T-helper 17 cell (primary cell): Measurements from ENCODE around the gene PTPRD. TPM values are rescaled to one million over a fixed set of nuclear protein-coding genes. Genes with fewer than 3 reads are reported as not detected.

Experiments
- ATAC-seq: fragments of 150-1000 bp; cut with Tn5 transposase; 2 replicates; pipeline ENCODE4 v1.10.0; 2021; ENCODE audit warnings: mild to moderate bottlenecking, moderate library complexity
- DNase-seq, 3 donors: peaks; one replicate each; pipeline versions ENCODE4 v3.0.0 to v3.0.0-alpha.2; 2020 to 2021
- H3K9me3 ChIP-seq: one replicate; pipeline ENCODE4 v1.7.0; 2013; ENCODE audit warnings: low read length, mild to moderate bottlenecking; ENCODE audit not compliant: control insufficient read depth, poor library complexity, severe bottlenecking
- H3K27ac Mint-ChIP-seq: one replicate; pipeline ENCODE4 v1.8.0; 2022; ENCODE audit warnings: mild to moderate bottlenecking, moderate library complexity, mixed read lengths
- H3K27me3 Mint-ChIP-seq: one replicate; pipeline ENCODE4 v1.8.0; 2022; ENCODE audit warnings: mixed read lengths
- H3K36me3 Mint-ChIP-seq: one replicate; pipeline ENCODE4 v1.8.0; 2022; ENCODE audit warnings: low read depth, mixed read lengths
- H3K4me1 Mint-ChIP-seq: one replicate; pipeline ENCODE4 v1.8.0; 2022; ENCODE audit warnings: mild to moderate bottlenecking, mixed read lengths
- H3K4me3 Mint-ChIP-seq: one replicate; pipeline ENCODE4 v1.8.0; 2022; ENCODE audit warnings: mild to moderate bottlenecking, moderate library complexity, mixed read lengths
- total RNA-seq, 4 donors: library from RNA in 2 of 4; stranded (reverse) in 2 of 4; gene quantifications; one replicate each; pipeline ENCODE4 v1.2.3 and lab custom pipeline; 2022 to 2026

Gene PTPRD
- total RNA-seq, 2 donors from 2014 or later: not detected

- Mint-ChIP-seq H3K36me3 (no peaks in the 10 kb centered on the region), H3K4me3 (no peak overlapping the region), H3K27me3 (no peaks in the 10 kb centered on the region), H3K4me1 (no peaks in the 10 kb centered on the region), H3K27ac (no peak overlapping the region)
- H3K9me3 ChIP-seq: no peaks in the 10 kb centered on the region
- DNase-seq (no peak), ATAC-seq (no peak)
Observed at GRCh38 chr9:9997585-9997984, 615.2 kb downstream of the PTPRD start.

- DNase-seq (no peak), ATAC-seq (no peak)
- Mint-ChIP-seq H3K27ac (no peak overlapping the region), H3K36me3 (no peaks in the 10 kb centered on the region), H3K27me3 (no peaks in the 10 kb centered on the region), H3K4me3 (no peak overlapping the region), H3K4me1 (no peaks in the 10 kb centered on the region)
- H3K9me3 ChIP-seq: no peaks in the 10 kb centered on the region
Observed at GRCh38 chr9:9996259-9996658, 616.5 kb downstream of the PTPRD start.

GRCh38 chr9:9992936-9993335 is 619.9 kb downstream of the PTPRD start:
- DNase-seq (no peak), ATAC-seq (no peak)
- no peaks in the 10 kb centered on the region for H3K9me3 ChIP-seq
- Mint-ChIP-seq H3K36me3 (no peaks in the 10 kb centered on the region), H3K27ac (no peak overlapping the region), H3K4me1 (no peaks in the 10 kb centered on the region), H3K27me3 (no peaks in the 10 kb centered on the region), H3K4me3 (no peak overlapping the region)

GRCh38 chr9:9973062-9973461 is 639.7 kb downstream of the PTPRD start:
- no peaks in the 10 kb centered on the region for H3K9me3 ChIP-seq
- no peaks in the 10 kb centered on the region for H3K27me3 Mint-ChIP-seq
- ATAC-seq (no peak), DNase-seq (no peak)
- H3K36me3 Mint-ChIP-seq: no peaks in the 10 kb centered on the region
- no peak overlapping the region for H3K4me3 Mint-ChIP-seq
- no peak overlapping the region for H3K27ac Mint-ChIP-seq
- no peaks in the 10 kb centered on the region for H3K4me1 Mint-ChIP-seq

GRCh38 chr9:9970514-9970913 is 642.3 kb downstream of the PTPRD start:
- no peak overlapping the region for H3K4me3 Mint-ChIP-seq
- H3K9me3 ChIP-seq: no peaks in the 10 kb centered on the region
- no peaks in the 10 kb centered on the region for H3K36me3 Mint-ChIP-seq
- H3K4me1 Mint-ChIP-seq: no peaks in the 10 kb centered on the region
- no peaks in the 10 kb centered on the region for H3K27me3 Mint-ChIP-seq
- no peak overlapping the region for H3K27ac Mint-ChIP-seq
- ATAC-seq: no peak
- no peak for DNase-seq

- Mint-ChIP-seq H3K4me1 (no peaks in the 10 kb centered on the region), H3K27me3 (no peaks in the 10 kb centered on the region), H3K4me3 (no peak overlapping the region), H3K36me3 (no peaks in the 10 kb centered on the region), H3K27ac (no peak overlapping the region)
- ATAC-seq: no peak
- no peaks in the 10 kb centered on the region for H3K9me3 ChIP-seq
- DNase-seq: no peak
Observed at GRCh38 chr9:9963841-9964240, 649.0 kb downstream of the PTPRD start.

- Mint-ChIP-seq H3K27me3 (no peaks in the 10 kb centered on the region), H3K4me1 (no peaks in the 10 kb centered on the region), H3K27ac (no peak overlapping the region), H3K4me3 (no peak overlapping the region), H3K36me3 (no peaks in the 10 kb centered on the region)
- no peak for DNase-seq
- no peaks in the 10 kb centered on the region for H3K9me3 ChIP-seq
- no peak for ATAC-seq
Observed at GRCh38 chr9:9961934-9962333, 650.9 kb downstream of the PTPRD start.

- H3K4me1 Mint-ChIP-seq: no peaks in the 10 kb centered on the region
- H3K27me3 Mint-ChIP-seq: no peaks in the 10 kb centered on the region
- no peak for DNase-seq
- no peaks in the 10 kb centered on the region for H3K36me3 Mint-ChIP-seq
- H3K27ac Mint-ChIP-seq: no peak overlapping the region
- H3K9me3 ChIP-seq: no peaks in the 10 kb centered on the region
- H3K4me3 Mint-ChIP-seq: no peak overlapping the region
- no peak for ATAC-seq
Observed at GRCh38 chr9:9961487-9961886, 651.3 kb downstream of the PTPRD start.

GRCh38 chr9:9951556-9952160 is 661.1 kb downstream of the PTPRD start:
- Mint-ChIP-seq H3K4me3 (no peak overlapping the region), H3K27ac (no peak overlapping the region), H3K27me3 (no peaks in the 10 kb centered on the region), H3K36me3 (no peaks in the 10 kb centered on the region), H3K4me1 (no peaks in the 10 kb centered on the region)
- H3K9me3 ChIP-seq: no peaks in the 10 kb centered on the region
- no peak for DNase-seq
- ATAC-seq: no peak

GRCh38 chr9:9950813-9951212 is 662.0 kb downstream of the PTPRD start:
- ATAC-seq (no peak), DNase-seq (no peak)
- no peaks in the 10 kb centered on the region for H3K36me3 Mint-ChIP-seq
- H3K27ac Mint-ChIP-seq: no peak overlapping the region
- no peaks in the 10 kb centered on the region for H3K9me3 ChIP-seq
- no peaks in the 10 kb centered on the region for H3K4me1 Mint-ChIP-seq
- no peak overlapping the region for H3K4me3 Mint-ChIP-seq
- no peaks in the 10 kb centered on the region for H3K27me3 Mint-ChIP-seq

- no peaks in the 10 kb centered on the region for H3K4me1 Mint-ChIP-seq
- peaks cover 6% of the 10 kb centered on the region for H3K27me3 Mint-ChIP-seq
- H3K27ac Mint-ChIP-seq: no peak overlapping the region
- no peak overlapping the region for H3K4me3 Mint-ChIP-seq
- ATAC-seq: no peak
- H3K36me3 Mint-ChIP-seq: no peaks in the 10 kb centered on the region
- no peak for DNase-seq
- no peaks in the 10 kb centered on the region for H3K9me3 ChIP-seq
Observed at GRCh38 chr9:9949978-9950377, 662.8 kb downstream of the PTPRD start.

- no peak for DNase-seq
- no peak overlapping the region for H3K4me3 Mint-ChIP-seq
- no peaks in the 10 kb centered on the region for H3K4me1 Mint-ChIP-seq
- ATAC-seq: no peak
- no peak overlapping the region for H3K27ac Mint-ChIP-seq
- H3K27me3 Mint-ChIP-seq: peaks cover 10% of the 10 kb centered on the region
- H3K36me3 Mint-ChIP-seq: no peaks in the 10 kb centered on the region
- no peaks in the 10 kb centered on the region for H3K9me3 ChIP-seq
Observed at GRCh38 chr9:9949368-9949767, 663.4 kb downstream of the PTPRD start.

GRCh38 chr9:9945966-9946365 is 666.8 kb downstream of the PTPRD start:
- Mint-ChIP-seq H3K36me3 (no peaks in the 10 kb centered on the region), H3K27me3 (peaks cover 14% of the 10 kb centered on the region), H3K4me3 (no peak overlapping the region), H3K27ac (no peak overlapping the region), H3K4me1 (no peaks in the 10 kb centered on the region)
- no peaks in the 10 kb centered on the region for H3K9me3 ChIP-seq
- no peak for ATAC-seq
- DNase-seq: no peak

- Mint-ChIP-seq H3K27me3 (peaks cover 14% of the 10 kb centered on the region), H3K4me1 (no peaks in the 10 kb centered on the region), H3K4me3 (no peak overlapping the region), H3K27ac (no peak overlapping the region), H3K36me3 (no peaks in the 10 kb centered on the region)
- ATAC-seq (peak; percentile 70), DNase-seq (peak; percentile 10 to 37 (median 10))
- H3K9me3 ChIP-seq: no peaks in the 10 kb centered on the region
Observed at GRCh38 chr9:9942764-9943424, 669.9 kb downstream of the PTPRD start.
